Measurements from ENCODE around the gene LRP11. TPM values are rescaled to one million over a fixed set of nuclear protein-coding genes. Genes with fewer than 3 reads are reported as not detected.

The LRP11 gene
- polyA plus RNA-seq, 3 donors, result 0.20 to 0.41 (median 0.32) TPM

GRCh38 chr6:149843051-149843633 is 21.0 kb downstream of the LRP11 start:
- WGBS (ENCODE audit: insufficient coverage), result 86% methylated on average over 9 of the region's 10 CpGs
- peak overlapping the region in 1 of 7 donors; percentile 15 for H3K27ac Mint-ChIP-seq
- peaks cover 0 to 3% of the 10 kb centered on the region in 2 donors for H3K36me3 Mint-ChIP-seq
- no peak overlapping the region for H3K4me2 ChIP-seq (replicated peaks; ENCODE audit: extremely low read depth, low read length, poor library complexity, severe bottlenecking)
- peaks cover 5% of the 10 kb centered on the region for H3K4me1 Mint-ChIP-seq
- no peak for DNase-seq
- no peaks in the 10 kb centered on the region for H3K9me3 Mint-ChIP-seq
- peaks cover 4 to 9% (median 4%) of the 10 kb centered on the region in 3 donors for H3K27me3 Mint-ChIP-seq (ENCODE audit: low read depth in 3 of 3)
- H3K4me3 ChIP-seq (replicated peaks in 1 of 3; ENCODE audit: low read depth in 2 of 3, low read length in 3 of 3), result no peak overlapping the region
- no peaks in the 10 kb centered on the region for H3K4me1 ChIP-seq (ENCODE audit: control insufficient read depth in 1 of 2, insufficient read depth in 2 of 2, low read length in 2 of 2)
- H3K27ac ChIP-seq (ENCODE audit: low read depth in 1 of 2, low read length in 2 of 2), result no peak overlapping the region
- H3K9ac ChIP-seq (ENCODE audit: insufficient read depth, low read length, poor library complexity, severe bottlenecking), result no peak overlapping the region
- H4K20me1 ChIP-seq (ENCODE audit: insufficient read depth, low read length), result no peaks in the 10 kb centered on the region
- TF ChIP-seq CTCF (IDR thresholded peaks at IDR 0.05), result no peak
- no peak overlapping the region for H3K4me3 Mint-ChIP-seq
- no peak overlapping the region for H2AFZ ChIP-seq (ENCODE audit: insufficient read depth, low read depth, low read length, poor library complexity, severe bottlenecking)
- no peaks in the 10 kb centered on the region for H3K36me3 ChIP-seq (replicated peaks in 1 of 2; ENCODE audit: control insufficient read depth in 1 of 2, insufficient read depth in 2 of 2, low read length in 2 of 2)
- H3K79me2 ChIP-seq (ENCODE audit: insufficient read depth, low read length), result no peaks in the 10 kb centered on the region
- intact Hi-C loops (cut with micrococcal nuclease), result no loop called here
- no peaks in the 10 kb centered on the region for H3K27me3 ChIP-seq (ENCODE audit: control insufficient read depth in 2 of 2, insufficient read depth in 2 of 2, low read length in 2 of 2)
- H3K9me3 ChIP-seq (replicated peaks in 1 of 2; ENCODE audit: control insufficient read depth in 1 of 2, insufficient read depth in 1 of 2, low read length in 2 of 2), result no peaks in the 10 kb centered on the region

- H3K27ac ChIP-seq (ENCODE audit: low read depth in 1 of 2, low read length in 2 of 2), result no peak overlapping the region
- no peaks in the 10 kb centered on the region for H3K4me1 Mint-ChIP-seq
- no peaks in the 10 kb centered on the region for H3K36me3 ChIP-seq (replicated peaks in 1 of 2; ENCODE audit: control insufficient read depth in 1 of 2, insufficient read depth in 2 of 2, low read length in 2 of 2)
- peaks cover 4 to 9% (median 4%) of the 10 kb centered on the region in 3 donors for H3K27me3 Mint-ChIP-seq (ENCODE audit: low read depth in 3 of 3)
- no peak overlapping the region for H3K4me2 ChIP-seq (replicated peaks; ENCODE audit: extremely low read depth, low read length, poor library complexity, severe bottlenecking)
- no peaks in the 10 kb centered on the region for H3K4me1 ChIP-seq (ENCODE audit: control insufficient read depth in 1 of 2, insufficient read depth in 2 of 2, low read length in 2 of 2)
- no peaks in the 10 kb centered on the region for H3K79me2 ChIP-seq (ENCODE audit: insufficient read depth, low read length)
- H3K9ac ChIP-seq (ENCODE audit: insufficient read depth, low read length, poor library complexity, severe bottlenecking), result no peak overlapping the region
- no peaks in the 10 kb centered on the region for H4K20me1 ChIP-seq (ENCODE audit: insufficient read depth, low read length)
- H3K9me3 ChIP-seq (replicated peaks in 1 of 2; ENCODE audit: control insufficient read depth in 1 of 2, insufficient read depth in 1 of 2, low read length in 2 of 2), result no peaks in the 10 kb centered on the region
- no peak overlapping the region for H3K4me3 Mint-ChIP-seq
- DNase-seq, result no peak
- H3K27me3 ChIP-seq (ENCODE audit: control insufficient read depth in 2 of 2, insufficient read depth in 2 of 2, low read length in 2 of 2), result no peaks in the 10 kb centered on the region
- 100% methylated on average over 6 of the region's 7 CpGs for WGBS (ENCODE audit: insufficient coverage)
- intact Hi-C loops (cut with micrococcal nuclease), result no loop called here
- TF ChIP-seq CTCF (IDR thresholded peaks at IDR 0.05), result no peak
- peaks cover 0 to 3% of the 10 kb centered on the region in 2 donors for H3K36me3 Mint-ChIP-seq
- H2AFZ ChIP-seq (ENCODE audit: insufficient read depth, low read depth, low read length, poor library complexity, severe bottlenecking), result no peak overlapping the region
- H3K4me3 ChIP-seq (replicated peaks in 1 of 3; ENCODE audit: low read depth in 2 of 3, low read length in 3 of 3), result no peak overlapping the region
- H3K27ac Mint-ChIP-seq, result no peak overlapping the region
- H3K9me3 Mint-ChIP-seq, result no peaks in the 10 kb centered on the region
Observed at GRCh38 chr6:149842331-149842730, 21.8 kb downstream of the LRP11 start.
